Measurements from ENCODE around the gene SUN3.

DNA sequence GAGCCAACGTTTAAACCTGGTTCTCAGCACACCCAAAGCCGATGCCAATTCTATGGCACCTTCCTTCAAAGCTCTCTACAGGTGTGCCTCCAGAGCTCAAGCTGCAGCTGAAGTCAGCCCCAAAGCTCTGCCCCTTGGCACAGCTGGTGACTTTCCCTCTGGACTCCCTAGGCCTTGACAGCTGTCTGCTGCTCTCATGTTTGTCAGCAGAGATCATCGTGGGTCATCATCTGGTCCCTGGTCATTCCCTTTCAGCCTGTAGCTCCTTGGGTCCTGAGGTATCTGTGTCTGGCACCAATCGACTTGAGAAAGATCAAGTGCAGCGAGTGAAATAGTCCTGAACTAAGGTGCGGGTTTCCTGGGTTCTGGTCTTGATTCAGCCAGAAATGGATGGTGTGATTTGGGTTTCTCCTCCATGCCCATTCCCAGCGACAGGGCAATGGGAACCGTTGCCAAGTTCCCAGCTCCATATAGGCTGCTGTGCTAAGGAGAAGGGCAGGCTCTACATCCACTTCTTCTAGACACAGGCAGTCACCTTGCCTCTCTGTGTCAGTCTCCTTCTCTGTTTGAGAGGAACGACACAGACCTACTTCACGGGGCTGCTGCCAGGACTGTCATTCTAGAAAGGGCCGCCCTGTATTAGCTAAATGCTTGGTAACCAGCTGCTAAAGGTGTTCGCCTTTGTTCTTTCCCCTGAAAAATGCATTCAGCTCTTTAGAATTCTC, 84.2 kb downstream of the SUN3 start:
- TF ChIP-seq, protein P1, sequence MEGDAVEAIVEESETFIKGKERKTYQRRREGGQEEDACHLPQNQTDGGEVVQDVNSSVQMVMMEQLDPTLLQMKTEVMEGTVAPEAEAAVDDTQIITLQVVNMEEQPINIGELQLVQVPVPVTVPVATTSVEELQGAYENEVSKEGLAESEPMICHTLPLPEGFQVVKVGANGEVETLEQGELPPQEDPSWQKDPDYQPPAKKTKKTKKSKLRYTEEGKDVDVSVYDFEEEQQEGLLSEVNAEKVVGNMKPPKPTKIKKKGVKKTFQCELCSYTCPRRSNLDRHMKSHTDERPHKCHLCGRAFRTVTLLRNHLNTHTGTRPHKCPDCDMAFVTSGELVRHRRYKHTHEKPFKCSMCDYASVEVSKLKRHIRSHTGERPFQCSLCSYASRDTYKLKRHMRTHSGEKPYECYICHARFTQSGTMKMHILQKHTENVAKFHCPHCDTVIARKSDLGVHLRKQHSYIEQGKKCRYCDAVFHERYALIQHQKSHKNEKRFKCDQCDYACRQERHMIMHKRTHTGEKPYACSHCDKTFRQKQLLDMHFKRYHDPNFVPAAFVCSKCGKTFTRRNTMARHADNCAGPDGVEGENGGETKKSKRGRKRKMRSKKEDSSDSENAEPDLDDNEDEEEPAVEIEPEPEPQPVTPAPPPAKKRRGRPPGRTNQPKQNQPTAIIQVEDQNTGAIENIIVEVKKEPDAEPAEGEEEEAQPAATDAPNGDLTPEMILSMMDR (IDR thresholded peaks at IDR 0.05) = no peak
- TF ChIP-seq POLR2A (IDR thresholded peaks at IDR 0.05) = no peak
